AG09319 (cell line): ENCODE measurements around the gene MYCBPAP.

ENCODE experiments used
- DNase-seq: peaks from one replicate; pipeline ENCODE4 v3.0.0-alpha.2; 2010; ENCODE audit warnings: low read depth; ENCODE audit errors: extremely low read depth
- CTCF ChIP-seq: IDR thresholded peaks from 2 replicates; pipeline ENCODE4 v1.5.1; 2011; ENCODE audit warnings: low read depth, mild to moderate bottlenecking, inconsistent platforms, low read length, moderate library complexity

The MYCBPAP gene

GRCh38 chr17:50495217-50495823 lies 12.9 kb upstream of the MYCBPAP start:
- TF ChIP-seq CTCF, result no peak
- no peak for DNase-seq

GRCh38 chr17:50495918-50496317 lies 12.3 kb upstream of the MYCBPAP start:
- no peak for DNase-seq
- no peak for TF ChIP-seq CTCF

- TF ChIP-seq CTCF, result no peak
- no peak for DNase-seq
These were observed 10.0 kb upstream of the MYCBPAP start for GRCh38 chr17:50498021-50498874.

GRCh38 chr17:50499270-50499669 lies 9.0 kb upstream of the MYCBPAP start:
- DNase-seq, result no peak

GRCh38 chr17:50499721-50500120 lies 8.5 kb upstream of the MYCBPAP start:
- no peak for TF ChIP-seq CTCF

More at GRCh38 chr17:50499270-50499669, 9.0 kb upstream of the MYCBPAP start:
- no peak for TF ChIP-seq CTCF

GRCh38 chr17:50501054-50501453 lies 7.2 kb upstream of the MYCBPAP start:
- TF ChIP-seq CTCF, result peak; percentile 37
- no peak for DNase-seq

More at GRCh38 chr17:50499721-50500120, 8.5 kb upstream of the MYCBPAP start:
- DNase-seq, result no peak

GRCh38 chr17:50502301-50502990 lies 5.8 kb upstream of the MYCBPAP start:
- no peak for TF ChIP-seq CTCF
- DNase-seq, result no peak
